ENCODE measurements around the gene ACBD3.
"Not testable (repeated sequence)": the region's sequence is repeated elsewhere in the genome, so short reads cannot be mapped to it uniquely, and the experiment has no call there.

Gene ACBD3

GRCh38 chr1:226209307-226210059 is 22.9 kb upstream of the ACBD3 start:
- H3K27ac Mint-ChIP-seq = no peak overlapping the region
- no peak for DNase-seq
- ATAC-seq = no peak

GRCh38 chr1:226207048-226207447 is 20.5 kb upstream of the ACBD3 start:
- no peaks in the 10 kb centered on the region for H3K36me3 Mint-ChIP-seq (ENCODE audit: low read depth)
- H3K9me3 Mint-ChIP-seq = no peaks in the 10 kb centered on the region
- ATAC-seq = no peak
- H3K27ac Mint-ChIP-seq = no peak overlapping the region
- H3K27me3 Mint-ChIP-seq = peaks cover 2% of the 10 kb centered on the region
- DNase-seq = no peak
- H3K4me3 Mint-ChIP-seq = no peak overlapping the region
- H3K4me1 Mint-ChIP-seq = no peaks in the 10 kb centered on the region

More at GRCh38 chr1:226209307-226210059, 22.9 kb upstream of the ACBD3 start:
- Mint-ChIP-seq H3K9me3 (no peaks in the 10 kb centered on the region), H3K36me3 (ENCODE audit: low read depth) (no peaks in the 10 kb centered on the region), H3K27me3 (no peaks in the 10 kb centered on the region), H3K4me1 (no peaks in the 10 kb centered on the region), H3K4me3 (no peak overlapping the region)

GRCh38 chr1:226204198-226204597 is 17.7 kb upstream of the ACBD3 start:
- Mint-ChIP-seq H3K36me3 (ENCODE audit: low read depth) (no peaks in the 10 kb centered on the region), H3K4me3 (no peak overlapping the region), H3K9me3 (no peaks in the 10 kb centered on the region), H3K4me1 (no peaks in the 10 kb centered on the region), H3K27ac (no peak overlapping the region), H3K27me3 (peaks cover 8% of the 10 kb centered on the region)
- no peak for ATAC-seq
- no peak for DNase-seq

GRCh38 chr1:226203655-226204054 is 17.1 kb upstream of the ACBD3 start:
- Mint-ChIP-seq H3K27me3 (peaks cover 8% of the 10 kb centered on the region), H3K36me3 (ENCODE audit: low read depth) (no peaks in the 10 kb centered on the region), H3K4me3 (no peak overlapping the region), H3K27ac (no peak overlapping the region), H3K4me1 (no peaks in the 10 kb centered on the region), H3K9me3 (no peaks in the 10 kb centered on the region)
- no peak for DNase-seq
- no peak for ATAC-seq

GRCh38 chr1:226203240-226203639 is 16.7 kb upstream of the ACBD3 start:
- no peak for DNase-seq
- Mint-ChIP-seq H3K27me3 (peaks cover 8% of the 10 kb centered on the region), H3K4me3 (no peak overlapping the region), H3K4me1 (no peaks in the 10 kb centered on the region), H3K9me3 (no peaks in the 10 kb centered on the region), H3K36me3 (ENCODE audit: low read depth) (no peaks in the 10 kb centered on the region), H3K27ac (no peak overlapping the region)
- ATAC-seq = no peak

- not testable (repeated sequence) for ATAC-seq; H3K36me3 Mint-ChIP-seq (ENCODE audit: low read depth); H3K27me3 Mint-ChIP-seq; H3K4me1 Mint-ChIP-seq; DNase-seq; H3K9me3 Mint-ChIP-seq; H3K4me3 Mint-ChIP-seq; H3K27ac Mint-ChIP-seq
Measured at GRCh38 chr1:226202666-226203065, 16.1 kb upstream of the ACBD3 start.

GRCh38 chr1:226202246-226202645 is 15.7 kb upstream of the ACBD3 start:
- Mint-ChIP-seq H3K27ac (no peak overlapping the region), H3K36me3 (ENCODE audit: low read depth) (no peaks in the 10 kb centered on the region), H3K27me3 (peaks cover 8% of the 10 kb centered on the region), H3K9me3 (no peaks in the 10 kb centered on the region), H3K4me3 (no peak overlapping the region), H3K4me1 (no peaks in the 10 kb centered on the region)
- ATAC-seq = no peak
- no peak for DNase-seq

- no peak overlapping the region for H3K4me3 Mint-ChIP-seq
Measured at GRCh38 chr1:226201029-226201593, 14.6 kb upstream of the ACBD3 start.

GRCh38 chr1:226199971-226200370 is 13.4 kb upstream of the ACBD3 start:
- H3K27me3 Mint-ChIP-seq = peaks cover 12% of the 10 kb centered on the region
- no peaks in the 10 kb centered on the region for H3K9me3 Mint-ChIP-seq
- no peak overlapping the region for H3K27ac Mint-ChIP-seq
- no peak overlapping the region for H3K4me3 Mint-ChIP-seq
- H3K4me1 Mint-ChIP-seq = no peaks in the 10 kb centered on the region
- no peak for DNase-seq
- ATAC-seq = no peak
- no peaks in the 10 kb centered on the region for H3K36me3 Mint-ChIP-seq (ENCODE audit: low read depth)

More at GRCh38 chr1:226201029-226201593, 14.6 kb upstream of the ACBD3 start:
- H3K36me3 Mint-ChIP-seq (ENCODE audit: low read depth) = no peaks in the 10 kb centered on the region
- no peaks in the 10 kb centered on the region for H3K9me3 Mint-ChIP-seq
- no peaks in the 10 kb centered on the region for H3K4me1 Mint-ChIP-seq
- H3K27me3 Mint-ChIP-seq = peaks cover 10% of the 10 kb centered on the region
- ATAC-seq = no peak
- DNase-seq = no peak
- no peak overlapping the region for H3K27ac Mint-ChIP-seq

- Mint-ChIP-seq H3K4me1 (no peaks in the 10 kb centered on the region), H3K36me3 (ENCODE audit: low read depth) (no peaks in the 10 kb centered on the region), H3K9me3 (no peaks in the 10 kb centered on the region), H3K4me3 (no peak overlapping the region), H3K27me3 (peaks cover 10% of the 10 kb centered on the region), H3K27ac (no peak overlapping the region)
- no peak for ATAC-seq
- DNase-seq = no peak
Measured at GRCh38 chr1:226195144-226195543, 8.6 kb upstream of the ACBD3 start.

GRCh38 chr1:226187380-226187779 is 839 bp upstream of the ACBD3 start:
- Mint-ChIP-seq H3K4me1 (peaks cover 32% of the 10 kb centered on the region), H3K9me3 (no peaks in the 10 kb centered on the region), H3K36me3 (ENCODE audit: low read depth) (peaks cover 7% of the 10 kb centered on the region), H3K4me3 (peak overlapping the region; percentile 93), H3K27ac (peak overlapping the region; percentile 91), H3K27me3 (no peaks in the 10 kb centered on the region)
- ATAC-seq = no peak
- no peak for DNase-seq

- DNase-seq (no peak), ATAC-seq (no peak)
- Mint-ChIP-seq H3K36me3 (ENCODE audit: low read depth) (peaks cover 9% of the 10 kb centered on the region), H3K27me3 (no peaks in the 10 kb centered on the region), H3K27ac (peak overlapping the region; percentile 91), H3K9me3 (no peaks in the 10 kb centered on the region), H3K4me1 (peaks cover 35% of the 10 kb centered on the region), H3K4me3 (peak overlapping the region; percentile 93)
Measured at GRCh38 chr1:226187019-226187322, 430 bp upstream of the ACBD3 start.

GRCh38 chr1:226185141-226186036 is 1.2 kb downstream of the ACBD3 start:
- H3K9me3 Mint-ChIP-seq = no peaks in the 10 kb centered on the region
- H3K27ac Mint-ChIP-seq = peak overlapping the region; percentile 91
- H3K4me3 Mint-ChIP-seq = peak overlapping the region; percentile 93
- H3K36me3 Mint-ChIP-seq (ENCODE audit: low read depth) = peaks cover 12% of the 10 kb centered on the region
- H3K27me3 Mint-ChIP-seq = no peaks in the 10 kb centered on the region
- ATAC-seq (no peak), DNase-seq (no peak)
- H3K4me1 Mint-ChIP-seq = peaks cover 49% of the 10 kb centered on the region

- H3K36me3 Mint-ChIP-seq (ENCODE audit: low read depth) = peaks cover 23% of the 10 kb centered on the region
- no peaks in the 10 kb centered on the region for H3K27me3 Mint-ChIP-seq
- H3K9me3 Mint-ChIP-seq = no peaks in the 10 kb centered on the region
- H3K4me3 Mint-ChIP-seq = no peak overlapping the region
- no peak for DNase-seq
- H3K4me1 Mint-ChIP-seq = peaks cover 64% of the 10 kb centered on the region
- H3K27ac Mint-ChIP-seq = peak overlapping the region; percentile 2
- no peak for ATAC-seq
Measured at GRCh38 chr1:226181996-226182714, 4.4 kb downstream of the ACBD3 start.

All from activated naive CD8-positive, alpha-beta T cell treated with anti-CD3 and anti-CD28 coated beads, Interleukin-2, amount 50 U/mL, for 24 hours (primary cell).